ENCODE data around the gene ABHD12.

DNA sequence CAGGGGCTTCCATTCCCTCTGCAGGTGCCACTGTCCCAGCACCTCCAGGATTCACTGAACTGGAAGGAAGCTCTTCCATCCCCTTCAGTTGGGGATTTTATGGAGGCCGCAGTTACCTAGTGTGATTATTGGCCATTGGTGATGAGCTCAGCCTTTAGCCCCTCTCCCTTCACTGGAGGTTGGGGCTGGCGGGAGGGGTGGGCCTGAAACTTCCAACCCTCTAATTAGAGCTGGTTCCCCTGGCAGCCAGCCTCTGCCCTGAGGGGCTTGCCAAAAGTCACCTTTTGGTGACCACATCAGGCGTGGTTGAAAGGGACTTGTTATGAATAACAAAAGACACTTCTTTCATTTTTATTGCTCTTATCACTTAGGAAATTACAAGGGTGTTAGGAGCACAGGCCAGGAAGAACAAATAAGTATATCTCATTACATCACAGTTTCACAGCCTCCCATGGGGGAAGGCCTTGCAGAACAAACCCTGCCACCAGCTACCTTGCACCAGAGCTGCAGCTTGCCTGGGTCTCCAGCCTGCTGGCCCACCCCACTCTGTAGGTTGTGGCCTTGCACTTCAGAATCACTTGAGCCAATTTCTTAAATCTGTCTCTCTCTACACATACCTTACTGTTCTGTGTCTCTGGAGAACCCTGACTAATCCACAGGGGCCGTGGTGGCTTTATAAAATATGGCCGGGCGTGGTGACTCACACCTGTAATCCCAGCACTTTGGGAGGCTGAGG, 137.8 kb downstream of the ABHD12 start:
- TF ChIP-seq, protein P1, sequence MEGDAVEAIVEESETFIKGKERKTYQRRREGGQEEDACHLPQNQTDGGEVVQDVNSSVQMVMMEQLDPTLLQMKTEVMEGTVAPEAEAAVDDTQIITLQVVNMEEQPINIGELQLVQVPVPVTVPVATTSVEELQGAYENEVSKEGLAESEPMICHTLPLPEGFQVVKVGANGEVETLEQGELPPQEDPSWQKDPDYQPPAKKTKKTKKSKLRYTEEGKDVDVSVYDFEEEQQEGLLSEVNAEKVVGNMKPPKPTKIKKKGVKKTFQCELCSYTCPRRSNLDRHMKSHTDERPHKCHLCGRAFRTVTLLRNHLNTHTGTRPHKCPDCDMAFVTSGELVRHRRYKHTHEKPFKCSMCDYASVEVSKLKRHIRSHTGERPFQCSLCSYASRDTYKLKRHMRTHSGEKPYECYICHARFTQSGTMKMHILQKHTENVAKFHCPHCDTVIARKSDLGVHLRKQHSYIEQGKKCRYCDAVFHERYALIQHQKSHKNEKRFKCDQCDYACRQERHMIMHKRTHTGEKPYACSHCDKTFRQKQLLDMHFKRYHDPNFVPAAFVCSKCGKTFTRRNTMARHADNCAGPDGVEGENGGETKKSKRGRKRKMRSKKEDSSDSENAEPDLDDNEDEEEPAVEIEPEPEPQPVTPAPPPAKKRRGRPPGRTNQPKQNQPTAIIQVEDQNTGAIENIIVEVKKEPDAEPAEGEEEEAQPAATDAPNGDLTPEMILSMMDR (IDR thresholded peaks at IDR 0.05) = no peak
- TF ChIP-seq EP300 (IDR thresholded peaks at IDR 0.05) = no peak
- TF ChIP-seq POLR2A (IDR thresholded peaks at IDR 0.05) = no peak
- TF ChIP-seq POLR2AphosphoS5 (IDR thresholded peaks at IDR 0.05) = no peak
